Neural progenitor cell (in vitro differentiated cells): ENCODE measurements around the gene CILP. TPM values are rescaled to one million over a fixed set of nuclear protein-coding genes. Genes with fewer than 3 reads are reported as not detected.
"Not testable (repeated sequence)": the region's sequence is repeated elsewhere in the genome, so short reads cannot be mapped to it uniquely, and the experiment has no call there.

ENCODE experiments used
- DNase-seq: peaks from one replicate; pipeline ENCODE4 v3.0.0-alpha.2; 2016; ENCODE audit warnings: low spot score
- H2AFZ ChIP-seq: fragments of 200-600 bp; sonication (generic); replicated peaks from 2 replicates; pipeline ENCODE4 v1.6.1; 2016; ENCODE audit warnings: antibody characterized with exemption
- H3F3A ChIP-seq: fragments of 200-600 bp; sonication (generic); 2 replicates; pipeline ENCODE4 v1.6.1; 2016; ENCODE audit warnings: antibody characterized with exemption, low read depth
- H3K27ac ChIP-seq: fragments of 200-600 bp; sonication (generic); 2 replicates; pipeline ENCODE4 v1.5.1; 2016; ENCODE audit warnings: mild to moderate bottlenecking
- H3K27me3 ChIP-seq: fragments of 200-600 bp; sonication (generic); 2 replicates; pipeline ENCODE4 v1.6.1; 2016; ENCODE audit warnings: mild to moderate bottlenecking, moderate library complexity
- H3K36me3 ChIP-seq: fragments of 200-600 bp; sonication (generic); 2 replicates; pipeline ENCODE4 v1.5.1; 2016
- H3K4me1 ChIP-seq: fragments of 200-600 bp; sonication (generic); 2 replicates; pipeline ENCODE4 v1.6.1; 2016; ENCODE audit warnings: mixed run types
- H3K4me2 ChIP-seq: fragments of 200-600 bp; sonication (generic); 2 replicates; pipeline ENCODE4 v1.6.1; 2016
- H3K4me3 ChIP-seq: fragments of 200-600 bp; sonication (generic); 2 replicates; pipeline ENCODE4 v1.5.1; 2016
- H3K79me2 ChIP-seq: fragments of 200-600 bp; sonication (generic); 2 replicates; pipeline ENCODE4 v1.6.1; 2016; ENCODE audit warnings: low read depth
- H3K9ac ChIP-seq: fragments of 200-600 bp; sonication (generic); 2 replicates; pipeline ENCODE4 v1.6.1; 2016
- H3K9me3 ChIP-seq: fragments of 200-600 bp; sonication (generic); 2 replicates; pipeline ENCODE4 v1.5.1; 2016; ENCODE audit warnings: low read depth
- H4K20me1 ChIP-seq: fragments of 200-600 bp; sonication (generic); 2 replicates; pipeline ENCODE4 v1.6.1; 2016; ENCODE audit warnings: low read depth
- H3K27ac Mint-ChIP-seq: 3 replicates; pipeline ENCODE4 v1.8.0; 2021; ENCODE audit warnings: mixed read lengths
- H3K27me3 Mint-ChIP-seq: 2 replicates; pipeline ENCODE4 v1.8.0; 2022; ENCODE audit warnings: low read depth, mild to moderate bottlenecking, inconsistent platforms, moderate library complexity, mixed read lengths; ENCODE audit not compliant: insufficient read depth
- H3K36me3 Mint-ChIP-seq: 3 replicates; pipeline ENCODE4 v1.8.0; 2021; ENCODE audit warnings: mixed read lengths
- H3K4me1 Mint-ChIP-seq: 3 replicates; pipeline ENCODE4 v1.8.0; 2021; ENCODE audit warnings: mixed read lengths
- H3K4me3 Mint-ChIP-seq: 3 replicates; pipeline ENCODE4 v1.8.0; 2021; ENCODE audit warnings: mild to moderate bottlenecking, moderate library complexity, mixed read lengths
- H3K9me3 Mint-ChIP-seq: 3 replicates; pipeline ENCODE4 v1.8.0; 2020; ENCODE audit warnings: mixed read lengths
- CTCF ChIP-seq: fragments of 200-600 bp; sonication (generic); IDR thresholded peaks from 2 replicates; pipeline ENCODE4 v1.5.1; 2017; ENCODE audit warnings: antibody characterized with exemption, mild to moderate bottlenecking
- EZH2 ChIP-seq: fragments of 200-600 bp; sonication (generic); IDR thresholded peaks from 2 replicates; pipeline ENCODE4 v1.6.1; 2017; ENCODE audit warnings: antibody characterized with exemption, mild to moderate bottlenecking, moderate library complexity
- EZH2phosphoT487 ChIP-seq: fragments of 200-600 bp; sonication (generic); IDR thresholded peaks from 2 replicates; pipeline ENCODE4 v1.6.1; 2017; ENCODE audit warnings: antibody characterized with exemption
- total RNA-seq: library from RNA; depleted of rRNA; stranded (reverse); fragments of >200 nt; gene quantifications from 2 replicates; pipeline ENCODE4 v1.2.3, GENCODE V29; 2015; ENCODE audit warnings: low replicate concordance

CILP gene
- total RNA-seq, 1 donor from 2014 or later = not detected

GRCh38 chr15:65184305-65184867 is 26.9 kb downstream of the CILP start:
- Histone ChIP-seq H3K4me1 (peaks cover 6% of the 10 kb centered on the region), H3K27ac (peak overlapping the region; percentile 18), H3K4me3 (peak overlapping the region; percentile 93), H3K4me2 (peak overlapping the region; percentile 93), H3K27me3 (no peaks in the 10 kb centered on the region), H4K20me1 (no peaks in the 10 kb centered on the region), H3K9ac (peak overlapping the region; percentile 78), H3K36me3 (peaks cover 10% of the 10 kb centered on the region), H2AFZ (peak overlapping the region; percentile 94), H3K79me2 (peaks cover 55% of the 10 kb centered on the region), H3F3A (peaks cover 5% of the 10 kb centered on the region), H3K9me3 (no peaks in the 10 kb centered on the region)
- peak overlapping the region; percentile 98 for H3K4me3 Mint-ChIP-seq
- peaks cover 4% of the 10 kb centered on the region for H3K36me3 Mint-ChIP-seq
- H3K9me3 Mint-ChIP-seq = no peaks in the 10 kb centered on the region
- DNase-seq = peak; percentile 73
- peaks cover 23% of the 10 kb centered on the region for H3K4me1 Mint-ChIP-seq
- peak overlapping the region; percentile 85 for H3K27ac Mint-ChIP-seq
- H3K27me3 Mint-ChIP-seq = no peaks in the 10 kb centered on the region
- TF ChIP-seq EZH2phosphoT487 = no peak
- no peak for TF ChIP-seq EZH2
- TF ChIP-seq CTCF = no peak

GRCh38 chr15:65183865-65184159 is 27.5 kb downstream of the CILP start:
- H3F3A ChIP-seq = peaks cover 5% of the 10 kb centered on the region
- Mint-ChIP-seq H3K27me3 (no peaks in the 10 kb centered on the region), H3K9me3 (no peaks in the 10 kb centered on the region), H3K27ac (no peak overlapping the region), H3K4me3 (peak overlapping the region; percentile 98), H3K4me1 (peaks cover 19% of the 10 kb centered on the region), H3K36me3 (peaks cover 4% of the 10 kb centered on the region)
- TF ChIP-seq CTCF = peak; percentile 21
- no peak for TF ChIP-seq EZH2
- H3K9ac ChIP-seq = peak overlapping the region; percentile 78
- H2AFZ ChIP-seq = no peak overlapping the region
- H3K4me3 ChIP-seq = peak overlapping the region; percentile 93
- DNase-seq = no peak
- H3K27me3 ChIP-seq = no peaks in the 10 kb centered on the region
- no peaks in the 10 kb centered on the region for H4K20me1 ChIP-seq
- H3K36me3 ChIP-seq = peaks cover 12% of the 10 kb centered on the region
- peak overlapping the region; percentile 93 for H3K4me2 ChIP-seq
- H3K4me1 ChIP-seq = peaks cover 6% of the 10 kb centered on the region
- no peaks in the 10 kb centered on the region for H3K9me3 ChIP-seq
- peaks cover 58% of the 10 kb centered on the region for H3K79me2 ChIP-seq
- no peak overlapping the region for H3K27ac ChIP-seq

GRCh38 chr15:65182538-65182937 is 28.7 kb downstream of the CILP start:
- Histone ChIP-seq H3F3A (peaks cover 5% of the 10 kb centered on the region), H3K27me3 (no peaks in the 10 kb centered on the region), H3K27ac (no peak overlapping the region), H3K4me1 (peaks cover 6% of the 10 kb centered on the region), H3K4me3 (no peak overlapping the region), H2AFZ (no peak overlapping the region), H3K79me2 (peaks cover 58% of the 10 kb centered on the region), H3K4me2 (no peak overlapping the region), H4K20me1 (no peaks in the 10 kb centered on the region), H3K9ac (no peak overlapping the region), H3K9me3 (no peaks in the 10 kb centered on the region), H3K36me3 (peaks cover 12% of the 10 kb centered on the region)
- no peak for DNase-seq
- no peak overlapping the region for H3K27ac Mint-ChIP-seq
- peaks cover 19% of the 10 kb centered on the region for H3K4me1 Mint-ChIP-seq
- H3K36me3 Mint-ChIP-seq = peaks cover 7% of the 10 kb centered on the region
- no peaks in the 10 kb centered on the region for H3K27me3 Mint-ChIP-seq
- peak overlapping the region; percentile 98 for H3K4me3 Mint-ChIP-seq
- no peaks in the 10 kb centered on the region for H3K9me3 Mint-ChIP-seq
- TF ChIP-seq EZH2phosphoT487 (no peak), EZH2 (no peak), CTCF (no peak)

- H3K27me3 Mint-ChIP-seq, H4K20me1 ChIP-seq, H3K27me3 ChIP-seq, H3F3A ChIP-seq, DNase-seq, H3K27ac Mint-ChIP-seq, H3K36me3 Mint-ChIP-seq, H3K27ac ChIP-seq, H3K4me2 ChIP-seq, H3K9me3 ChIP-seq, H3K4me1 ChIP-seq, H3K4me3 Mint-ChIP-seq, H2AFZ ChIP-seq, H3K9ac ChIP-seq, H3K4me3 ChIP-seq, H3K9me3 Mint-ChIP-seq: not testable (repeated sequence)
- H3K4me1 Mint-ChIP-seq = peaks cover 19% of the 10 kb centered on the region
- Histone ChIP-seq H3K79me2 (peaks cover 58% of the 10 kb centered on the region), H3K36me3 (peaks cover 12% of the 10 kb centered on the region)
Observed at GRCh38 chr15:65181582-65182353, 29.5 kb downstream of the CILP start.
